OCI-LY3 (cell line): ENCODE measurements around the gene ASPN.

Experiments
- CTCF ChIP-seq: fragments of 200-600, 300-600 bp; sonication (generic); IDR thresholded peaks from 2 replicates; pipeline ENCODE4 v1.5.1; 2014; ENCODE audit warnings: antibody characterized with exemption, low read length, low read depth
- EZH2phosphoT487 ChIP-seq: fragments of 200-600 bp; shearing (Covaris generic); IDR thresholded peaks from 2 replicates; pipeline ENCODE4 v1.6.1; 2018; ENCODE audit warnings: antibody characterized with exemption, mixed run types, low read depth

- TF ChIP-seq CTCF (no peak), EZH2phosphoT487 (no peak)
These were observed 1.2 kb downstream of the ASPN start for GRCh38 chr9:92480986-92481633.
